HepG2 (cell line): ENCODE measurements around the gene CPXM1. TPM values are rescaled to one million over a fixed set of nuclear protein-coding genes. Genes with fewer than 3 reads are reported as not detected.

Source experiments
- AKAP8 ChIP-seq: sonication (generic); formaldehyde crosslinking; IDR thresholded peaks from 2 replicates; pipeline ENCODE4 v1.5.1; 2020; ENCODE audit warnings: mild to moderate bottlenecking, missing genetic modification reagents
- CHCHD3 ChIP-seq: sonication (generic); formaldehyde crosslinking; IDR thresholded peaks from 2 replicates; pipeline ENCODE4 v1.8.0; 2022; ENCODE audit warnings: mild to moderate bottlenecking, missing genetic modification reagents, moderate library complexity
- GATA4 ChIP-seq: sonication (generic); IDR thresholded peaks from 2 replicates; pipeline ENCODE4 v1.6.1; 2016; ENCODE audit warnings: antibody characterized with exemption, low read depth, borderline replicate concordance
- HNRNPK ChIP-seq: fragments of 200-400 bp; formaldehyde crosslinking; IDR thresholded peaks from 2 replicates; pipeline ENCODE4 v1.6.1; 2018; ENCODE audit warnings: low read length, low read depth, moderate library complexity, mild to moderate bottlenecking; ENCODE audit not compliant: poor library complexity, severe bottlenecking
- KDM6A ChIP-seq: IDR thresholded peaks from 2 replicates; pipeline ENCODE4 v1.6.1; 2016; ENCODE audit warnings: low read depth
- RAD51 ChIP-seq: fragments of 450-650 bp; IDR thresholded peaks from 2 replicates; pipeline ENCODE4 v1.6.1; 2016; ENCODE audit warnings: borderline replicate concordance
- SALL1 ChIP-seq: sonication (generic); formaldehyde crosslinking; IDR thresholded peaks from 2 replicates; pipeline ENCODE4 v1.8.0; 2022; ENCODE audit warnings: mild to moderate bottlenecking, missing genetic modification reagents
- TRIM24 ChIP-seq: sonication (generic); formaldehyde crosslinking; IDR thresholded peaks from 2 replicates; pipeline ENCODE4 v1.8.0; 2022; ENCODE audit warnings: mild to moderate bottlenecking, missing genetic modification reagents
- ZNF224 ChIP-seq: sonication (generic); formaldehyde crosslinking; IDR thresholded peaks from 2 replicates; pipeline ENCODE4 v1.5.0; 2020; ENCODE audit warnings: mild to moderate bottlenecking, missing genetic modification reagents
- ZNF44 ChIP-seq: sonication (generic); formaldehyde crosslinking; IDR thresholded peaks from 2 replicates; pipeline ENCODE4 v1.5.1; 2020; ENCODE audit warnings: mild to moderate bottlenecking, missing genetic modification reagents
- ZNF75D ChIP-seq: sonication (generic); formaldehyde crosslinking; IDR thresholded peaks from 2 replicates; pipeline ENCODE4 v1.8.1; 2023; ENCODE audit warnings: missing genetic modification reagents, mild to moderate bottlenecking, borderline replicate concordance
- polyA plus RNA-seq, 8 experiments: library from polyadenylated mRNA; depleted of rRNA in 3 of 8; stranded (reverse) in 7 of 8; unstranded in 1 of 8; fragments of >200 nt; fragmentation: Illumina TruSeq in 4 of 8; extraction: Trizol in 4 of 8; gene quantifications; 2 replicates each; pipeline versions ENCODE4 v1.2.1 to v1.2.3, GENCODE V29; 2011 to 2016; ENCODE audit warnings: low read depth in 4 of 8, missing spikeins in 1 of 8, mixed read lengths in 1 of 8; ENCODE audit not compliant: insufficient read depth in 1 of 8
- total RNA-seq, 5 experiments: library from RNA; depleted of rRNA; stranded (reverse); fragments of >200 nt; fragmentation: Illumina TruSeq; extraction: Trizol; gene quantifications; 2 replicates each; pipeline ENCODE4 v1.2.3, GENCODE V29; 2016; ENCODE audit warnings: low read depth in 1 of 5
- TF ChIP-seq, protein P1 (sequence below): sonication (generic); formaldehyde crosslinking; IDR thresholded peaks from 2 replicates; pipeline ENCODE4 v1.4.0; 2020; ENCODE audit warnings: missing genetic modification reagents
- TF ChIP-seq, protein P2 (sequence below): sonication (generic); formaldehyde crosslinking; IDR thresholded peaks from 2 replicates; pipeline ENCODE4 v1.4.0; 2020; ENCODE audit warnings: missing genetic modification reagents, borderline replicate concordance
- TF ChIP-seq, protein P3 (sequence below), 2 experiments: fragments of 450-650 bp in 1 of 2; sonication (generic) in 1 of 2; formaldehyde crosslinking in 1 of 2; IDR thresholded peaks; 2 replicates each; pipeline versions ENCODE4 v1.6.1 to v1.8.0; 2016 to 2022; ENCODE audit warnings: antibody characterized with exemption in 1 of 2, mild to moderate bottlenecking in 1 of 2, missing genetic modification reagents in 1 of 2

CPXM1 gene
- total and polyA plus RNA-seq, 2 of the 13 experiments (the other 11 are each of a cell fraction or from before 2014, with no cell fraction given), result 0.07 TPM; not detected in 1

DNA sequence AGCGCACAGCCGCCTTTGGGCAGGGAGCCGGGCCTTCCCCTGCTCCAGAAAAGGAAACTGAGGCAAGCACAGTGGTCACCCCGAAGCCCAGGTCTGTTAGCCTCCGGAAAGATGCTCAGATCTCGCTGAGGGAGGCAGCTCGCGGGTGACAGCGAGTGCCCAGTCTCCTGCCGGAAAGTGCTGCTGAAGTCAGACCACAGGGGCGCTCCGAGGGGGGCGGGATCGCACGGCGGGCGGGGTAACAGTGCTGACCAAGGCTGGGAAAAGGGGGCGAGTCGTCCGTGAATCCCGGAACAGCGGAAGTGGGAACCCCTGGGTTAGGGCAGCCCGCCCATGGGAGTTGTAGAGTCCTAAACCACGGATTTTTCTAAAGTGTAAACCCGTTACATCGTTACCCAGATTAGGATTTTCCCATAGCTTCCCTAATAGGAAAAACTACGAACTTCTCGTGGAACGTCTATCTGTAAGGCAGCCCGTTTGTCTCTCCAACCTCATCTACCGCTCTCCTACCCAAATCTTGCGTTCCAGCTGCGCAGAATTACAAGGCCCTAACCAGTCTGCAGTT lies 40.6 kb upstream of the CPXM1 start (continued):
- TF ChIP-seq, protein P1, sequence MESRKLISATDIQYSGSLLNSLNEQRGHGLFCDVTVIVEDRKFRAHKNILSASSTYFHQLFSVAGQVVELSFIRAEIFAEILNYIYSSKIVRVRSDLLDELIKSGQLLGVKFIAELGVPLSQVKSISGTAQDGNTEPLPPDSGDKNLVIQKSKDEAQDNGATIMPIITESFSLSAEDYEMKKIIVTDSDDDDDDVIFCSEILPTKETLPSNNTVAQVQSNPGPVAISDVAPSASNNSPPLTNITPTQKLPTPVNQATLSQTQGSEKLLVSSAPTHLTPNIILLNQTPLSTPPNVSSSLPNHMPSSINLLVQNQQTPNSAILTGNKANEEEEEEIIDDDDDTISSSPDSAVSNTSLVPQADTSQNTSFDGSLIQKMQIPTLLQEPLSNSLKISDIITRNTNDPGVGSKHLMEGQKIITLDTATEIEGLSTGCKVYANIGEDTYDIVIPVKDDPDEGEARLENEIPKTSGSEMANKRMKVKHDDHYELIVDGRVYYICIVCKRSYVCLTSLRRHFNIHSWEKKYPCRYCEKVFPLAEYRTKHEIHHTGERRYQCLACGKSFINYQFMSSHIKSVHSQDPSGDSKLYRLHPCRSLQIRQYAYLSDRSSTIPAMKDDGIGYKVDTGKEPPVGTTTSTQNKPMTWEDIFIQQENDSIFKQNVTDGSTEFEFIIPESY (CRISPR knock-in tag), result no peak
- TF ChIP-seq KDM6A (CRISPR knock-in tag) (no peak), ZNF44 (no peak), RAD51 (no peak), TRIM24 (CRISPR knock-in tag) (no peak), SALL1 (CRISPR knock-in tag) (no peak; the same call in 1 of the 2 replicates), GATA4 (no peak), HNRNPK (no peak), CHCHD3 (no peak), ZNF75D (CRISPR knock-in tag) (no peak), ZNF224 (no peak), AKAP8 (CRISPR knock-in tag) (peak; percentile 71; the same call in 1 of the 2 replicates)
- TF ChIP-seq, protein P2, sequence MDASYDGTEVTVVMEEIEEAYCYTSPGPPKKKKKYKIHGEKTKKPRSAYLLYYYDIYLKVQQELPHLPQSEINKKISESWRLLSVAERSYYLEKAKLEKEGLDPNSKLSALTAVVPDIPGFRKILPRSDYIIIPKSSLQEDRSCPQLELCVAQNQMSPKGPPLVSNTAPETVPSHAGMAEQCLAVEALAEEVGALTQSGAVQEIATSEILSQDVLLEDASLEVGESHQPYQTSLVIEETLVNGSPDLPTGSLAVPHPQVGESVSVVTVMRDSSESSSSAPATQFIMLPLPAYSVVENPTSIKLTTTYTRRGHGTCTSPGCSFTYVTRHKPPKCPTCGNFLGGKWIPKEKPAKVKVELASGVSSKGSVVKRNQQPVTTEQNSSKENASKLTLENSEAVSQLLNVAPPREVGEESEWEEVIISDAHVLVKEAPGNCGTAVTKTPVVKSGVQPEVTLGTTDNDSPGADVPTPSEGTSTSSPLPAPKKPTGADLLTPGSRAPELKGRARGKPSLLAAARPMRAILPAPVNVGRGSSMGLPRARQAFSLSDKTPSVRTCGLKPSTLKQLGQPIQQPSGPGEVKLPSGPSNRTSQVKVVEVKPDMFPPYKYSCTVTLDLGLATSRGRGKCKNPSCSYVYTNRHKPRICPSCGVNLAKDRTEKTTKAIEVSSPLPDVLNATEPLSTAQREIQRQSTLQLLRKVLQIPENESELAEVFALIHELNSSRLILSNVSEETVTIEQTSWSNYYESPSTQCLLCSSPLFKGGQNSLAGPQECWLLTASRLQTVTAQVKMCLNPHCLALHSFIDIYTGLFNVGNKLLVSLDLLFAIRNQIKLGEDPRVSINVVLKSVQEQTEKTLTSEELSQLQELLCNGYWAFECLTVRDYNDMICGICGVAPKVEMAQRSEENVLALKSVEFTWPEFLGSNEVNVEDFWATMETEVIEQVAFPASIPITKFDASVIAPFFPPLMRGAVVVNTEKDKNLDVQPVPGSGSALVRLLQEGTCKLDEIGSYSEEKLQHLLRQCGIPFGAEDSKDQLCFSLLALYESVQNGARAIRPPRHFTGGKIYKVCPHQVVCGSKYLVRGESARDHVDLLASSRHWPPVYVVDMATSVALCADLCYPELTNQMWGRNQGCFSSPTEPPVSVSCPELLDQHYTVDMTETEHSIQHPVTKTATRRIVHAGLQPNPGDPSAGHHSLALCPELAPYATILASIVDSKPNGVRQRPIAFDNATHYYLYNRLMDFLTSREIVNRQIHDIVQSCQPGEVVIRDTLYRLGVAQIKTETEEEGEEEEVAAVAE (CRISPR knock-in tag), result no peak
- TF ChIP-seq, protein P3, sequence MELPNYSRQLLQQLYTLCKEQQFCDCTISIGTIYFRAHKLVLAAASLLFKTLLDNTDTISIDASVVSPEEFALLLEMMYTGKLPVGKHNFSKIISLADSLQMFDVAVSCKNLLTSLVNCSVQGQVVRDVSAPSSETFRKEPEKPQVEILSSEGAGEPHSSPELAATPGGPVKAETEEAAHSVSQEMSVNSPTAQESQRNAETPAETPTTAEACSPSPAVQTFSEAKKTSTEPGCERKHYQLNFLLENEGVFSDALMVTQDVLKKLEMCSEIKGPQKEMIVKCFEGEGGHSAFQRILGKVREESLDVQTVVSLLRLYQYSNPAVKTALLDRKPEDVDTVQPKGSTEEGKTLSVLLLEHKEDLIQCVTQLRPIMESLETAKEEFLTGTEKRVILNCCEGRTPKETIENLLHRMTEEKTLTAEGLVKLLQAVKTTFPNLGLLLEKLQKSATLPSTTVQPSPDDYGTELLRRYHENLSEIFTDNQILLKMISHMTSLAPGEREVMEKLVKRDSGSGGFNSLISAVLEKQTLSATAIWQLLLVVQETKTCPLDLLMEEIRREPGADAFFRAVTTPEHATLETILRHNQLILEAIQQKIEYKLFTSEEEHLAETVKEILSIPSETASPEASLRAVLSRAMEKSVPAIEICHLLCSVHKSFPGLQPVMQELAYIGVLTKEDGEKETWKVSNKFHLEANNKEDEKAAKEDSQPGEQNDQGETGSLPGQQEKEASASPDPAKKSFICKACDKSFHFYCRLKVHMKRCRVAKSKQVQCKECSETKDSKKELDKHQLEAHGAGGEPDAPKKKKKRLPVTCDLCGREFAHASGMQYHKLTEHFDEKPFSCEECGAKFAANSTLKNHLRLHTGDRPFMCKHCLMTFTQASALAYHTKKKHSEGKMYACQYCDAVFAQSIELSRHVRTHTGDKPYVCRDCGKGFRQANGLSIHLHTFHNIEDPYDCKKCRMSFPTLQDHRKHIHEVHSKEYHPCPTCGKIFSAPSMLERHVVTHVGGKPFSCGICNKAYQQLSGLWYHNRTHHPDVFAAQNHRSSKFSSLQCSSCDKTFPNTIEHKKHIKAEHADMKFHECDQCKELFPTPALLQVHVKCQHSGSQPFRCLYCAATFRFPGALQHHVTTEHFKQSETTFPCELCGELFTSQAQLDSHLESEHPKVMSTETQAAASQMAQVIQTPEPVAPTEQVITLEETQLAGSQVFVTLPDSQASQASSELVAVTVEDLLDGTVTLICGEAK (IDR thresholded peaks at IDR 0.05), result no peak
- TF ChIP-seq, protein P3 (CRISPR knock-in tag; IDR thresholded peaks at IDR 0.05), result no peak
